GM19397 (cell line): ENCODE results near the gene VRK1.
A peak's percentile ranks its signal among the peaks of the same experiment; 100 is the strongest.
"Not testable (repeated sequence)": the region's sequence is repeated elsewhere in the genome, so short reads cannot be mapped to it uniquely, and the experiment has no call there.

ENCODE experiments used
- ATAC-seq: cut with Tn5 transposase; IDR thresholded peaks from one replicate; pipeline ENCODE4 v1.9.1; 2021; ENCODE audit warnings: mild to moderate bottlenecking, moderate library complexity; ENCODE audit not compliant: unreplicated experiment

VRK1 gene

DNA sequence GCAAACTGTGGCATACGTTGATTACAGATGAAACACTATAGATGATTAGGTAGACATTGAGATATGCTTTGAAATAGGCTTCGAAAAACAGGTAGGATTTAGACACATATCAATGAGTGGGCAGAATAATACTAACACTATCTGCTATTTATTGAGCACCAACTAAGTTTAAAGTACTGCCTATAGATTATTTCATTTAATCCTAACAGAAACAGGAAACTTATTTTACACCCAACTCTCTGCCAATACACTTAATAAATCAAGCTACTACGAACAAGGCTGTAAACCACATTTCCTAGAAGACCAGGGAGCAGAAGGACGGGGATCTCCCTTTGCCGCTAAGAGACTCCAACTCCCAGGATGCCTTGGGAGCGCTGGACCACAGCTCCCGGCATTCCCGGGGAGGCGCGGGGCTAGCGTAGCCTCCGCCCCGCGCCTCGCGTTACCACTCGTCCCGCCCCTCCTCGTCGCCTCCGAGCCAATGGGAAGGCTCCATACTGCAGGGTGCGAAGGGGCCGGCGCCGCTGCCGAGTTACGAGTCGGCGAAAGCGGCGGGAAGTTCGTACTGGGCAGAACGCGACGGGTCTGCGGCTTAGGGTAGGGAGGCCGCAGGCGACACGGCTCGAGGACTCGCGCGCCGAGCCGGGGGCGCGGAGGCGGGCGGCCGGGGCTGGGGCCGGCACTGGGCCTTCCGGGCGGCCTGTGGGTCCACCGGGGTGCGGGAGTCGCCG is at the start of gene VRK1:
VRK1 (plus strand) TSS at position 532 of the 731 bp plus-strand sequence. CDS start 36,090 bp downstream, outside the sequence.
- ATAC-seq = peak; percentile 99

DNA sequence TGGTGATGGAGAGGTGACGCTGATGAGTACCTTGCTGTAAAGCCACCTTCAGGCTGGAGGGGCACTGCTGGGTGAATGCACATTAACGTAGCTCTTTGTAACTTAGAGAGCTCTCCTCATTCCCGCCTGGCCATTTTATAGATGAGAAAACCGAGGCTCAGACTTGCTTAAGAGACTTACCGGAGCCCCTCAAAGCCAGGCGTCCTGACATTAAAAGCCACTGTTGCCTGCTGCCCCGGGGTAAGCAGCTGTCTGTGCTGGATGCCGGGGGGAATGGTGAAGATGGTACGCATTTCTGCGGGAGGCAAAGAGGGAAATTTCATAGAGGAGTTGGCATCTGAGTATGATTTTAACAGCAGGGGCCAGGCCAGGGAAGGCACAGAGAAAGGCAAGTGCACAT is 49.6 kb upstream of the VRK1 start:
- ATAC-seq = no peak

DNA sequence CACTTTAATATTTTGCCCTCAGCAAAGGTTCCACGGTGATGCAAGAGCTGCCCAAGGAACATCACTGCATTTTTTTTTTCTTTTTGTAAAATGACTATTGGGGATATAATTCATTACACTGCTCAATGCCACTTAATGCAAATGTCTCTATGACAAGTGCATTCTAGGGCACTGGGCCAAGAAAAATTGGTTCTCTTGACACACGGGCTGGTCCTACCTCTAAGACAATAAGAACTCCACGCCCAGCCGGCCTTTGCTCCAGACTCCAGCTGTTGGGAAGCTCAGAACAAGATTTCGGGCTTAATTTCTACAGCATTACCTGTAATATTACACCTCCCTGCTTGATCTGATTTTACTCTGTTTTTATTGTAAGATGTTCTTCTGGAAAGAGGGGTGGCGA is 48.8 kb upstream of the VRK1 start:
- ATAC-seq = no peak

GRCh38 chr14:96751505-96751904 is 45.7 kb upstream of the VRK1 start:
- no peak for ATAC-seq

DNA sequence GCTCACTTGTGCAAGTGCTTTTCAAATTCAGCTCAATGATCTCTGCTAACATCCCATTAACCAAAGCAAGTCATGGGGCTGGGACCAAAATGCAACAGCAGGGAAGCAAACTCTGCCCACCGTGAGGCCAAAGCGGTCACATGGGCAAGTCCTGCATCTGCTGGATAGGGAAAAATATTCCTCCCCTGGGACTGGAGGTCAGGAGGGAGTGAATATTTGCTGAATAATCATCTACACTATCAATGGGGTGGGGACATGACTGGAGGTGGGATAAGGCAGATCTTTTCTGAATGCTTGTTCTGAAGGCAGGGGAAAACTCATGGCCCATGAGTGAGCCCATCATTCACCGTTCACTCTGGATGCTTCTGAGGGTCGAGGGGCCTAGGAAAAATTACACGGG is 45.1 kb upstream of the VRK1 start:
- no peak for ATAC-seq

GRCh38 chr14:96752594-96752993 is 44.6 kb upstream of the VRK1 start:
- no peak for ATAC-seq

DNA sequence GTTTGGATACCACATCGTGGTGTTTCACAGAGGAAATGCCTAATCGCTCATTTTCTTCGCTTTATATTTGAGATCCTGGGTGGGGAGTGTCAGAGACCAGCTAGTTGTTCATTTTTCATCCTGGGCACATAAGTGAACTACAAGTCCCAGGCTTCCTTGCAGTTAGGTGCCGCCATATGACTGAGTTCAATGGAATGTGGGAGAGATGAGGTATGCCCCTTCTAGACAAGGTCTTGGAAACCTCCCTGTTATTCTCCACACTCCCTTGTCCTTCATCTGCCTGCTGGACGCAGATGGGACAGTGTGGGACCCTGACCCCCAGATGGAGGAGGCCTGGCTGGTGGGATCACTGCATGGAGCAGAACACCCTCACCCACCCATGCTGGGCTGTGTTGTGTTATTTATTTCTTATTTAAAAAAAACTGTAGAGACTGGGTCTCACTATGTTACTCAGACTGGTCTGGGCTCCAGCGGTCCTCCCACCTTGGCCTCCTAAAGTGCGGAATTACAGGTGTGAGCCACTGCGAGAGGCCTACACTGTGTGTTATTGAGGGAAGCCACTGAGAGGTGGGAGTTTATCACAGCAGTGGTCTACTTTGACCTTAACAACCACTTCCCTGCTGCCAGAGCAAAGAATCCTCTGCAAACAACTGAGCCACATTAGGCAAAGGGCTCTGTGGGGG is 42.9 kb upstream of the VRK1 start:
- ATAC-seq = no peak

- no peak for ATAC-seq
These were observed 42.4 kb upstream of the VRK1 start for GRCh38 chr14:96754845-96755184.

DNA sequence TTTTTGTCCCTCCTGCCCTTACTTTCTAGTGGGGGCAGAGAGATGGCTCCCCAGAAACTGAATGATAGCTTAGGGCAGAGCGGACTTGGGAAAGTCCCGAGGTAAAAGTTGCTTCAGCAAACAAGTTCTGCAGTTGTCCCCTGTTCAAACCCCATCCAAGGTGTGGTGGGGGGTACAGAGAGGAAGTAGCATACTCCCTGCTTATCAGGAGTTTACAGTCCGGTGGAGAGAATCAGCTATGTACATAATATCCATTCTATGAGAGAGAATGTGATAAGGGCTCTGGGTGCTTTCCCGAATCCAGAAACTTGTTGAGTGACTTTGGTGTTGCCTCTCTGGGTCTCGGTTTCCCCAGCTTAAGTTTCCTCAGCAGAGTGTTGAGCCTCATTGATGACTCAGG is 40.4 kb upstream of the VRK1 start:
- ATAC-seq = no peak

GRCh38 chr14:96757456-96757855 is 39.7 kb upstream of the VRK1 start:
- no peak for ATAC-seq

- ATAC-seq = no peak
These were observed 36.1 kb upstream of the VRK1 start for GRCh38 chr14:96761066-96761465.

DNA sequence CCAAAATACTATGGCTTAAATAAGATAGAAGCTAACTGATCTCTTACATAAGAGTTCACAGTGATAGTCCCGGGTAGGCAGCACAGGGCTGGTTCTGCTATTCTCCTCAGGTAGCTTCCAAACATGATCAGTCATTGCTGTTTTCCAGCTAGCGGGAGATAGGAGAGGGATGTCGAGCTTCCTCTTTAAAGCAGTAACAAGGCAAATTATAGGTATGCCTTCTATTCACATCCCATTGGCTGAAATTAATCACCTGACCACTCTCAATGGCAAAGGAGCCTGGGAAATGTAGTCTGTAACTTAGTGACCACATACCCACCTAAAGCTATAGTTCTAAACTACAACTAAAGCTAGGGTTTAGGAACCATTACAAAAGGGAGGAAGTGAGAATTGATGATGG is 34.5 kb upstream of the VRK1 start:
- ATAC-seq = peak; percentile 92

DNA sequence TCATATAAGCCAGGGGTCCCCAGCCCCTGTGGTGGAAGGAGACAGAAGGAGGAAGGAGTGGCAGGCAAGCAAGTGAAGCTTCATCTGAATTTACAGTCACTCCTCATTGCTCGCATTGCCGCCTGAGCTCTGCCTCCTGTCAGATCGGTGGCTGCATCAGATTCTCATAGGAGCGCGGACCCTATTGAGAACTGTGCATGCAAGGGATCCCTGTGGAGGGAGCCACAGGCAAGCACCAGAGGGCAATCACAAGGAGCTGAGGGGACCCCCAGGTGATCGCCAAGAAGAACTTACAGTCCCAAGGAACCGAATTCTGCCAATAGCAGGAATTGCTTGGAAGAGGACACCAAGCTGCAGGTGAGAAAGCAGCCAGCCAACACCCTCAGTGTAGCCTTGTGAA is 33.2 kb upstream of the VRK1 start:
- no peak for ATAC-seq

- not testable (repeated sequence) for ATAC-seq
These were observed 32.0 kb upstream of the VRK1 start for GRCh38 chr14:96765205-96765604.

GRCh38 chr14:96772929-96773328 is 24.3 kb upstream of the VRK1 start:
- ATAC-seq = no peak

- no peak for ATAC-seq
These were observed 20.4 kb upstream of the VRK1 start for GRCh38 chr14:96776791-96777190.

GRCh38 chr14:96780500-96780899 is 16.7 kb upstream of the VRK1 start:
- ATAC-seq = no peak

GRCh38 chr14:96781371-96781770 is 15.8 kb upstream of the VRK1 start:
- ATAC-seq = no peak

DNA sequence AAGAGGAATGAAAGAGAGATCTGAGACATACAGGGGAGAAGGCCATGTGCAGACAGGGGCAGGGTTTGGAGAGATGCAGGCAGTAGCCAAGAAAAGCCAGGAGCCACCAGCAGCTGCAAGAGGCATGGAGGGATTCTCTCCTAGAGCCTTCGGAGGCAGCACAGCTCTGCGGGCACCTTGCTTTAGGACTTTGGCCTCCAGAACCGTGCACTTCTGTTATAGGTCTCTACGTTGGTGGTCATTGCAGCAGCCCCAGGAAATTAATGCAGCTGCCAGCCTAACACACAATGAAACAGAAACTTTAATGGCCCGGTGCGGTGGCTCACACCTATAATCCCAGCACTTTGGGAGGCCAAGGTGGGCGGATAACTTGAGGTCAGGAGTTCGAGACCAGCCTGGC is 14.7 kb upstream of the VRK1 start:
- no peak for ATAC-seq

- ATAC-seq = no peak
These were observed 13.9 kb upstream of the VRK1 start for GRCh38 chr14:96783043-96783914.

GRCh38 chr14:96783915-96784224 is 13.3 kb upstream of the VRK1 start:
- no peak for ATAC-seq

- no peak for ATAC-seq
These were observed 7.0 kb upstream of the VRK1 start for GRCh38 chr14:96790186-96790585.
